Tibial artery (tissue), 4 donors: Measurements from ENCODE around the gene HDAC6.
A peak's percentile ranks its signal among the peaks of the same experiment; 100 is the strongest.

Experiments
- DNase-seq, 2 donors: peaks; one replicate each; pipeline ENCODE4 v3.0.0-alpha.2; 2019
- H3K27ac ChIP-seq, 2 donors: fragments of 200-600 bp; sonication (generic) in 1 of 2; 1 replicate in 1 of 2; 2 replicates in 1 of 2; pipeline ENCODE4 v1.5.1; 2018 to 2019; ENCODE audit warnings: mild to moderate bottlenecking in 1 of 2
- H3K27me3 ChIP-seq, 2 donors: fragments of 200-600 bp; sonication (generic) in 1 of 2; one replicate each; pipeline versions ENCODE4 v1.5.1 to v1.6.0; 2016 to 2019
- H3K36me3 ChIP-seq, 3 donors: fragments of 200-600 bp; sonication (generic) in 2 of 3; one replicate each; pipeline ENCODE4 v1.5.1; 2016 to 2019; ENCODE audit warnings: mild to moderate bottlenecking in 2 of 3
- H3K4me1 ChIP-seq, 4 donors: fragments of 200-600 bp; sonication (generic) in 2 of 4; 1 replicate in 3 of 4; 2 replicates in 1 of 4; pipeline ENCODE4 v1.5.1; 2016 to 2019
- H3K4me3 ChIP-seq, 2 donors: fragments of 200-600 bp; sonication (generic) in 1 of 2; 1 replicate in 1 of 2; 2 replicates in 1 of 2; pipeline ENCODE4 v1.5.1; 2018 to 2019; ENCODE audit warnings: mild to moderate bottlenecking in 2 of 2
- H3K9me3 ChIP-seq, 3 donors: fragments of 200-600 bp; sonication (generic) in 1 of 3; one replicate each; pipeline ENCODE4 v1.5.1; 2016 to 2019
- intact Hi-C: fragments of 100-400 bp; cut with DNase I; formaldehyde crosslinking; loops from one replicate; pipeline ENCODE4 v1.15.0; 2023; ENCODE audit warnings: low total_unique reads
- TF ChIP-seq, protein P1 (sequence below), 2 experiments: fragments of 200-600 bp in 1 of 2; fragments of 450-650 bp in 1 of 2; IDR thresholded peaks; one replicate each; pipeline ENCODE4 v1.5.1; 2017 to 2019; ENCODE audit warnings: antibody characterized with exemption in 2 of 2, mild to moderate bottlenecking in 1 of 2, moderate library complexity in 1 of 2

Gene HDAC6

DNA sequence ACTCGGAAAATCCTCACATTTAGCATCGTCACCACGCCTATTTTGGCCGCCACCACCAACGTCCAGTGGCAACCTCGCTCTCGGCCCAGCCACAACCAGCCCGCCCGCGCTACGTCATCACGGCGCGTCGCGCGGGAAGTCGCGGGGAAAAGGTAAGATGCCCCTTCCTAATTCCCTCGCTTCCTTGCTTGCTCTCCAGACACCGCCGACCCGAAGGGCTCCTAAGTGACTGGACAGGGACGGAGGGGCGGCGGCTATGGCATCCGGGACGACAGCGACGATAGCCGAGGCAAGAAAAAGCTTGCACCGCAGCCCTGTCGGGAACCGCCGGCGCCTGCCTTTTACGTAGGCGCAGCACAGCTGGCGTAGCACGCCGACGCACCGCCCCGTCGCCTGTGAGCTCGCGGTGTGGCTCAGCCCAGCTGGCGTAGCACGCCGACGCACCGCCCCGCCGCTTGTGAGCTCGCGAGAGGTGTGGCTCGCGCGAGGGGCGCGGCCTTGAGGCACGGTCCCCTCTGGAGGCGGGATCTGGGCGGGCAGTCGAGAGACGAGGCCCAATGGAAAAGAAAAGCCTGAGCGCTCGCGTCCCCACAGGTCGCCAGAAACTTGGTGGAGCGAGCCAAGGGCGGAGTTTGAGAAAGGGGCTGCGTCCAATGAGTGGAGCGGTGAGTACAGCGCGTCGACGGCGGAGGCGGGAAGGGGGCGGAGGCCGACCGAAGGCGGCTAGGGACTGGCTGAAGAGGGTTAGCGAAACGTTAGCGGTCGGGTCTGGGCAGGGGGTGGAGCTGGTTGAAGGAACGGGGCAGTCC, at the start of gene HDAC6:
Gene HDAC6, plus strand, starts transcription at position 788 of the 809 bp plus-strand sequence. CDS start 626 bp downstream, outside the sequence.
- Histone ChIP-seq H3K4me3 (peak within 1 kb of the TSS; percentile 61 to 65), H3K36me3 (peaks cover 0 to 12% (median 0%) of the 10 kb centered on the region in 3 donors), H3K27ac (peak within 1 kb of the TSS; percentile 93 to 95), H3K27me3 (no peaks in the 10 kb centered on the region), H3K9me3 (no peaks in the 10 kb centered on the region), H3K4me1 (peaks cover 0 to 8% (median 0%) of the 10 kb centered on the region in 4 donors)
- peak; percentile 96 to 99 for DNase-seq
- intact Hi-C loops: loop anchor here (5.0 kb wide), 1 partner anchor 64 kb away; no protein-coding TSS in a partner anchor
- TF ChIP-seq, protein P1, sequence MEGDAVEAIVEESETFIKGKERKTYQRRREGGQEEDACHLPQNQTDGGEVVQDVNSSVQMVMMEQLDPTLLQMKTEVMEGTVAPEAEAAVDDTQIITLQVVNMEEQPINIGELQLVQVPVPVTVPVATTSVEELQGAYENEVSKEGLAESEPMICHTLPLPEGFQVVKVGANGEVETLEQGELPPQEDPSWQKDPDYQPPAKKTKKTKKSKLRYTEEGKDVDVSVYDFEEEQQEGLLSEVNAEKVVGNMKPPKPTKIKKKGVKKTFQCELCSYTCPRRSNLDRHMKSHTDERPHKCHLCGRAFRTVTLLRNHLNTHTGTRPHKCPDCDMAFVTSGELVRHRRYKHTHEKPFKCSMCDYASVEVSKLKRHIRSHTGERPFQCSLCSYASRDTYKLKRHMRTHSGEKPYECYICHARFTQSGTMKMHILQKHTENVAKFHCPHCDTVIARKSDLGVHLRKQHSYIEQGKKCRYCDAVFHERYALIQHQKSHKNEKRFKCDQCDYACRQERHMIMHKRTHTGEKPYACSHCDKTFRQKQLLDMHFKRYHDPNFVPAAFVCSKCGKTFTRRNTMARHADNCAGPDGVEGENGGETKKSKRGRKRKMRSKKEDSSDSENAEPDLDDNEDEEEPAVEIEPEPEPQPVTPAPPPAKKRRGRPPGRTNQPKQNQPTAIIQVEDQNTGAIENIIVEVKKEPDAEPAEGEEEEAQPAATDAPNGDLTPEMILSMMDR (IDR thresholded peaks at IDR 0.05): no peak

DNA sequence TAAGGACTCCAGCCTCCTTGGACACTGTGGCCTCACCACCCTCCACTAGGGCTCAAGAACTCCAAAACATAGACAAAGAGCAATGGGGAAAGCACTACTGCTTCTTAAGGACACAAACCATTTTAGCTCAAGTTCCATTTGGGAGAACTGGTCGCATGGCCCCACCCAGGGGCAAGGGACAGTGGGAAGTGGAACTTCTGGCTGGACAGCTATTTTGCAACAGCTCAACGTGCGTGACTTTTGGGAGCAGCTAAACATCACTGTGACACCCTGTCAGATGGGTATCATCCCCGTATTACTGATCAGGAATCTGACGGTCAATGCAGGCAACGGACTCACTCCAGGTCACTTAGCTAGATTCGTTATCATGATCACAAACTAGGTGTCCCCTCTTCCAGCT, 49.4 kb upstream of the HDAC6 start:
- no peaks in the 10 kb centered on the region for H3K9me3 ChIP-seq
- H3K4me3 ChIP-seq: no peak overlapping the region
- no peak overlapping the region for H3K27ac ChIP-seq
- intact Hi-C loops: no loop called here
- no peaks in the 10 kb centered on the region for H3K36me3 ChIP-seq
- TF ChIP-seq, protein P1 (IDR thresholded peaks at IDR 0.05): no peak
- H3K27me3 ChIP-seq: no peaks in the 10 kb centered on the region
- no peaks in the 10 kb centered on the region for H3K4me1 ChIP-seq
- no peak for DNase-seq

DNA sequence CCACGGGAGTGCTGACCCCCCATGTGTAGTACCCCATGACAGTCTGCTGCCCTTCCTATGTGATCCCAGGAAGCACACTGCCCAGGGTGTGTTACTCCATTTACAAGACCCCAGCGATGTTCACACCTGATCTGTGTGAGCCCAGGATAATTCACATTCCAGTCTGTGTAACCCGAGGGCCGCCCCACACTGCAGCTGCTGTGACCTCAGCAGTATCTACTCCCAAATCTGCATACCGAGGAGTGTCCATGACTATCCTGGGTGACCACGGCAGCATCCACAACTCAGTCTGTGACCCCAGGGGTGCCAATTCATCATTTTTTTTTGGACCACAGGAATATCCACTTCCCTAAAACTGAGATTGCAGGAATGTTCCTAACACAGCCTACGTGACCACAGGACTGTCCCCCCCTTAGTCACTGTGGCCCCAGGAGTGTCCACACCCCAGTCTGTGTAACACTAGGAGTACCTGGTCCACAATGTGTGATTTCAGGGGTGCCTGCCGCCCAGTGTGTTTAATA, 48.1 kb upstream of the HDAC6 start:
- no peaks in the 10 kb centered on the region for H3K4me1 ChIP-seq
- no peak overlapping the region for H3K4me3 ChIP-seq
- no peaks in the 10 kb centered on the region for H3K36me3 ChIP-seq
- DNase-seq: no peak
- intact Hi-C loops: no loop called here
- H3K9me3 ChIP-seq: no peaks in the 10 kb centered on the region
- TF ChIP-seq, protein P1 (IDR thresholded peaks at IDR 0.05): no peak
- no peak overlapping the region for H3K27ac ChIP-seq
- no peaks in the 10 kb centered on the region for H3K27me3 ChIP-seq

DNA sequence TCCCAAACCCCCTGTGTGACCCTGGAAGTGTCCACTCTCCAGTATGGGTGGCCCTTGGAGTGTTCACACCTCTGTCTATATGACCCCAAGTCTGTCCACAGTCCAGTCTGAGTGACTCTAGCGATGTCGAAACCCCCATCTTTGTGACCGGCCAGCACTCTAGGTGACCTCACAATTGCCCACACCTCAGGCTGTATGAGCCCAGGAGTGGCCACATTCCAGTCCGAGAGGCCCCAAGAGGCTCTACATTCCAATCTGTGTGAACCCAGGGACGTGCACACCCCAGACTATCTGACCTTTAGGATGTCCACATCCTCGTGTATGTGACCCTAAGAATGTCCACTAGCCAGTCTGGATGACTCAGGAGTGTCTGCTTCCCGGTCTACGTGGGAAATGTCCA, 47.6 kb upstream of the HDAC6 start:
- no peak for DNase-seq
- TF ChIP-seq, protein P1 (IDR thresholded peaks at IDR 0.05): no peak
- intact Hi-C loops: no loop called here
- no peak overlapping the region for H3K4me3 ChIP-seq
- H3K27ac ChIP-seq: no peak overlapping the region
- H3K9me3 ChIP-seq: no peaks in the 10 kb centered on the region
- no peaks in the 10 kb centered on the region for H3K4me1 ChIP-seq
- H3K27me3 ChIP-seq: no peaks in the 10 kb centered on the region
- no peaks in the 10 kb centered on the region for H3K36me3 ChIP-seq

DNA sequence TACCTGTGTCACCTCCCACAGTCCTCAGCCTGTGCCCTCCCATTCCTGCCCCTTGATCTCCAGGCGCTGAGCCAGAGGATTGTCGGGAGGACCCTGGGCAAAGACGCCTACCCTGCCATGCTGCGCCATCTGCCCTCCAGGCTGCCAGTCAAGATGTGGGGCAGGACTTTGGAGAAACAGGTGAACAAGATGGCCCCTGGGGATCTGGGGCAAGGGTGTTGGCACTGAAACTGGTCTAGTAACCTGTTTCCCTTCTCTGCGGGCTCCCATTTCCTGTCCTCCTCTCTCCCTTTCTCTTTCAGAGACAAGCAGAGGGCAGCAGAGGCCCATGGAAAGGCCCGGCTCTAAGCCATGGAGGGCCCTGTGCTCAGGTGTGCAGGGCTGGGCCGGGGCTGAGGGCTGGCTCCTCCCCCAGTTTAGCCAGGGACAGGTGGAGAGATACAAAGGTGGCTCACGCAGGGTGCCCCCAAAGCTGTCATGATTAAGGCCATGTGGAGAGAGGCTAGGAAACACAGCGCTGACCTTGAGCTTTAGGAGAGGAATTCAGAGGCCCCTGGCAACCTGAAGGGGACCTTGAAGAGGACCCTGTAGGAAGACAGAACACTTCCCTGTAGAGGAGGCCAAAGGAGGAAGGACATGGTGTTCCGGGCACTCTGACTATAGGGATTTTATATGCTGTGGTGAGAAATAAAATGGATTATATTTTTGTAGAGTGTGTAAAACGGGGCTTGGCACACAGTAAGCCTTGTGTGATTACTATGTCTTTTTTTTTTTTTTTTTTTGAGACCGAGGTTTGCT, 40.0 kb upstream of the HDAC6 start, which contains the start of gene GLOD5:
Gene GLOD5, plus strand, starts transcription at position 74 of the 798 bp plus-strand sequence. Its CDS starts 44 bp downstream, at position 118.
- Histone ChIP-seq H3K27me3 (no peaks in the 10 kb centered on the region), H3K27ac (no peak within 1 kb of the TSS), H3K4me1 (no peaks in the 10 kb centered on the region), H3K9me3 (no peaks in the 10 kb centered on the region), H3K36me3 (no peaks in the 10 kb centered on the region), H3K4me3 (no peak within 1 kb of the TSS)
- intact Hi-C loops: no loop called here
- DNase-seq: no peak
- TF ChIP-seq, protein P1 (IDR thresholded peaks at IDR 0.05): no peak
